Esophagus squamous epithelium (tissue), 4 donors: ENCODE results near the gene GALK1.
"Not testable (repeated sequence)": the region's sequence is repeated elsewhere in the genome, so short reads cannot be mapped to it uniquely, and the experiment has no call there.

Experiments
- CTCF ChIP-seq, 6 experiments: fragments of 450-650 bp in 4 of 6; fragments of 200-600 bp in 2 of 6; sonication (generic) in 2 of 6; IDR thresholded peaks; one replicate each; pipeline ENCODE4 v1.5.1; 2016 to 2019; ENCODE audit warnings: antibody characterized with exemption in 6 of 6, mild to moderate bottlenecking in 4 of 6, moderate library complexity in 4 of 6
- POLR2A ChIP-seq, 4 donors: fragments of 450-650 bp; IDR thresholded peaks; one replicate each; pipeline ENCODE4 v1.6.1; 2017; ENCODE audit warnings: antibody characterized with exemption in 4 of 4, mild to moderate bottlenecking in 4 of 4, moderate library complexity in 3 of 4

GRCh38 chr17:75759978-75760640 lies 4.9 kb downstream of the GALK1 start:
- TF ChIP-seq POLR2A, CTCF (IDR thresholded peaks at IDR 0.05): not testable (repeated sequence)
